ENCODE measurements around the gene ZKSCAN4.

GRCh38 chr6:28203201-28203600 is 48.9 kb downstream of the ZKSCAN4 start:
- no peak for TF ChIP-seq CTCF (IDR thresholded peaks at IDR 0.05)
- TF ChIP-seq POLR2A (IDR thresholded peaks at IDR 0.05): no peak

Data from stomach (tissue), 4 donors.